Ishikawa (cell line): Measurements from ENCODE around the gene KIAA1755.

ENCODE experiments used
- CREB1 ChIP-seq: IDR thresholded peaks from 2 replicates; pipeline ENCODE4 v1.6.1; 2012; ENCODE audit warnings: low read depth
- EGR1 ChIP-seq: IDR thresholded peaks from 2 replicates; pipeline ENCODE4 v1.6.1; 2012
- EP300 ChIP-seq: IDR thresholded peaks from 2 replicates; pipeline ENCODE4 v1.6.1; 2012; ENCODE audit warnings: borderline replicate concordance
- REST ChIP-seq: IDR thresholded peaks from 2 replicates; pipeline ENCODE4 v1.6.1; 2012; ENCODE audit warnings: low read depth, mild to moderate bottlenecking

GRCh38 chr20:38307371-38308046 lies 47.0 kb upstream of the KIAA1755 start:
- no peak for TF ChIP-seq EP300
- TF ChIP-seq CREB1: no peak
- TF ChIP-seq REST: no peak
- TF ChIP-seq EGR1: no peak
